HG02759 (cell line): ENCODE data around the gene KDM2B.
A peak's percentile ranks its signal among the peaks of the same experiment; 100 is the strongest.

Source experiments
- ATAC-seq: cut with Tn5 transposase; IDR thresholded peaks from one replicate; pipeline ENCODE4 v1.9.1; 2021; ENCODE audit warnings: mild to moderate bottlenecking, moderate library complexity; ENCODE audit not compliant: unreplicated experiment

The KDM2B gene

DNA sequence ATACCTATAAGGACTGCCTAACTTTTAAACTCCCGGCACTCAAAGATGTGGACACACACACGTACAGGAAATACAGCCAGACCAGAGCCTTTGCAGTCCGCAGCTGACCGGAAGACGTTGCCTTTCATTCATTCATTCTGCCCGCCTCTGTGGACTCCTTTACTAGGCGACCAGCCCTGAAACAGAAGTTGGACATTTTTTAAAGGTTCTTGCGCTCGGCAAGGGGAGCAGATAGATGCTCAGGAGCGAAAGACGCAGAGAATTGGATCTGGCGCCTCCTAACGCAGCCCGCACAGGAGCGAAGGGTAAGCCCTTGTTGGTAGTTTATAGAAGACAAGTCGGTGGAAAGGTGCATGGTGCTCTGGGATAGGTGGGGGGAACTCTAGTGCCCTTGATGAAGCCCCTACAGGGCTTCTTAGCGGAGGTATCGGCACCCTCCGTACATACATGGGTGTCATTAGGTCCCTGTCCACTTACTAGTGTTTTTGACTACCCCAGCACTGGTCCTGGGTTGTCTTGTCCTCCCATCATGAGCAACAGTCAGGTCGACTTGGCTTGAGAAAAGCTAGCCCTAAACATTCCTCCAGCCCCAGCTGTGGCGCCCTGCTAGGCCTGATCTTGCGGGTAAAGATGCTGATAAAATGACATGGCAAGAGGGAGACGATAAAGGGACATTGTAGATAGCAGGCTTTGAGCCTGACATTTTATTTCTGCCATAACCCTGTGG lies at the start of gene KDM2B:
Gene KDM2B (minus strand): TSS at position 65 of the 727 bp plus-strand sequence. CDS start 112 bp downstream, outside the sequence.
- no peak for ATAC-seq

DNA sequence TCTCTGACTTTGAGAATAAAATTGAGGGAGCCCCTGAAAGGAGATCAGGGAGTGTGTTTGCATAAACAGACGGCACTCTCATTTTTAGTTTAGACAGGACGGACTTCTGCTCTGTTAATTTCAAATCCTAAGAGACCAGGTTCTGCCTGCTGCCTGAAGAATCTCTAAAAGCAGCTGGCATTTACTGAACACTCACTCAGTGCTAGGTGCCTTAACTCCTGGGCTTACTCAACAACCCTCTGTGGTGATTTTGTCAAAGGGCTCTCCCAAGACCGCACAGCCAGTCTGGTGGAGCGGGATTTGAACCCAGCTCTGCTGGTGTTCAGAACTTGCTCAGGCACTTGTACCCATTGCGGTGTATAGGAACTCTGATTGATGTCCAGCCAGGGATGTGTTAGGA lies 47.7 kb upstream of the KDM2B start:
- no peak for ATAC-seq

DNA sequence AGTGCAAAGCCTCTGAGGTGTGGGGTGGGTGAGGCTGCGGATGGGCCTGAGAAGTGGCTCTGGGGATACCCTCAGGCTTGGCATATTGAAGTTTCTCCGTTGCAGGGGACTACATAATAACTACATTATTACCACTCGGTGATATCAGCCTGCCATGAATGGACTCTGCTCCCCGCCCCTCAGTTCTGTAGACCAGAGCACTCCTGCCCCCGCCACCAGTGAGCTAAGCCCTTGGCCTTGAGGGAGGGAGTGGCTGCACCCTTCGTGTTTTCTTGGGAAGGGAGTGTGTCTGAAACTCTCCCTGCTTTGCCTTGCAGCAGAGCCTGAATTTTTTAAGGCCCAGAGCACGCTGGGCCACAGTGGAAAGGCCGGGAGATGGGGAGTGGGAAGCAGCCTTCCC lies 47.2 kb upstream of the KDM2B start:
- no peak for ATAC-seq

DNA sequence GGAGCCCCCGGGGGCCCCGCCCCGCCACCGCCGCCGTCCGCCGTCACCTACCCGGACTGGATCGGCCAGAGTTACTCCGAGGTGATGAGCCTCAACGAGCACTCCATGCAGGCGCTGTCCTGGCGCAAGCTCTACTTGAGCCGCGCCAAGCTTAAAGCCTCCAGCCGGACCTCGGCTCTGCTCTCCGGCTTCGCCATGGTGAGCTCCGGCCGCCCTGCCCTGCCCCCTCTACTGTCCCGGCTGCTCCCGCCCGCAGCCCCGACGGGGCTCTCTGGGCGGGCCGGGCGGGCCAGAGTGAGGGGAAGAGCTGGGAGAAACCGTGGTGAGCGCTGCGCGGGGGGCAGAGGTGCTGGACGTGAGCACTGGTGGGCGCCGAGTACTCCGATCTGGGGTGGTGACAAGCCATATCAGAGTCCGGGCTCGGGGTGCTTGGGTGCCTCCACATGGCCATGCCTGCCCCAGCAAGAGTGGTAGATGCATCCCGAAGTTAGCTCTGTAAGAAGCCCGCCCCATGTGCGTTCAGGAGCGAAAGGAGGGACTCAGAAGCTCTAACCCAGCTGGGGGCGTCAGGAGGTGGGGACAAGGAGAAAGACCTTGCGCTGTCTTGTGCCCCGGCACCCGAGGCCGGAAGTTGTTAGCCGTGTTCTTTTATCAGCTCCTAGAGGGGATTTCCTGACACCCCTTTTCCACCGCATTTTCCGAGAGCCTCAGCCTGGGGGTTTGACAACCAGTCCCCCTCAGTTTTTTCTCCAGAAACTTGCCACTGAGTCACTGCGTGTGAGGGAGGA lies 46.2 kb upstream of the KDM2B start:
- peak; percentile 39 for ATAC-seq

DNA sequence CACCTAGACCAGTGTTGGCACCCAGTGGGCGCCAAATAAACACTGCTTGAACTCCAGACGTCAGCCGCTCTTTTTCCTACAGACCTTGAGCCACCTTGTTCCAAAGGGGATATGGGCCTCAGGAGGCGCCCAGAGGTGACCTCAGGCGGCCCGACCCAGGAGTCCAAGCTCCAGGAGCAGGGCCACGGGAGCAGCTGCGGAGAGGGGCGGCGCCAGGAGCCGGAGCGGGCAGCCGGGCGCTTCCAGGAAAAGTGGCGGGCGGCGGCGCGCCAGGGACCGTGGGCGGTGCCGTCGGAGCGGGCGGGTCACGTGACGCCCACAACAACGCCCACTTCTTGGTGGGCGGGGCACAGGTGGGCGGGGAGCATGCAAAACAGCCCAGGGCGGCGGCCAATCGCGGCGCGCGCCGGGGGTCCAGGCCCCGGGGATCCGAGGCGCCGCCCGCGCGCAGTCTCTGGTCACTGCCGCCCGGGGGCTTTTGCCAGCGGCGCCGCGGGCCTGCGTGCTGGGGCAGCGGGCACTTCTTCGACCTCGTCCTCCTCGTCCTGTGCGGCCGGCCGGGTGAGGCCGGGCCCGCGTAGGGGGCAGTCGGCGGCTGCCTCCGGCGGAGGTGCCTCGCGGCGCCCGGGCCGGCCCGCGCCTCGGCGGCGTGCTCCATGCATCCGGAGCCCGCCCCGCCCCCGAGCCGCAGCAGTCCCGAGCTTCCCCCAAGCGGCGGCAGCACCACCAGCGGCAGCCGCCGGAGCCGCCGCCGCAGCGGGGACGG lies 45.4 kb upstream of the KDM2B start, which contains the start of gene ORAI1:
Gene ORAI1 (plus strand): TSS at position 444 of the 766 bp plus-strand sequence.
- peak; percentile 78 for ATAC-seq

DNA sequence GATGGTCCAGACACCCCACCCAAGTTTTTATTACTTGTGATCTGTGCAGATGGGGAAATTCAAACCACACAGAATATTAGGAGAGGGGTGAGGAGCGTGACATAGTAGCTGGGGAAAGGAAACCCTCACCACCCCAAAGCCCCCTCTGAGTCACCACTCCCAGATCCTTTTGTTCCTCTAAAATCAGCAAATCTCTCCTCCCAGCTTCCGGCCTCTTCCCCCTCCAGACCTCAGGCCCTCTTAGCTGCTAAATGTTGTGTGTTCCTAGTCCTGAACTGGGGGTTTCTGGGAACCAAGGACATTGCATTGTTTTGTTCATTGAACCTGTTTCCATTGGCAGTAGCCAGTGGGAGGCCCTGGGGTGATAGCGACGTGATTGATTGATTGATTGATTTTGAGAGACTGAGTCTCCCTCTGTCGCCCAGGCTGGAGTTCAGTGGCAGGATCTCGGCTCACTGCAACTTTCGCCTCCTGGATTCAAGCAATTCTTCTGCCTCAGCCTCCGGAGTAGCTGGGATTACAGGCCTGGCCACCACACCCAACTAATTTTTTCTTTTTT lies 39.6 kb upstream of the KDM2B start:
- no peak for ATAC-seq

DNA sequence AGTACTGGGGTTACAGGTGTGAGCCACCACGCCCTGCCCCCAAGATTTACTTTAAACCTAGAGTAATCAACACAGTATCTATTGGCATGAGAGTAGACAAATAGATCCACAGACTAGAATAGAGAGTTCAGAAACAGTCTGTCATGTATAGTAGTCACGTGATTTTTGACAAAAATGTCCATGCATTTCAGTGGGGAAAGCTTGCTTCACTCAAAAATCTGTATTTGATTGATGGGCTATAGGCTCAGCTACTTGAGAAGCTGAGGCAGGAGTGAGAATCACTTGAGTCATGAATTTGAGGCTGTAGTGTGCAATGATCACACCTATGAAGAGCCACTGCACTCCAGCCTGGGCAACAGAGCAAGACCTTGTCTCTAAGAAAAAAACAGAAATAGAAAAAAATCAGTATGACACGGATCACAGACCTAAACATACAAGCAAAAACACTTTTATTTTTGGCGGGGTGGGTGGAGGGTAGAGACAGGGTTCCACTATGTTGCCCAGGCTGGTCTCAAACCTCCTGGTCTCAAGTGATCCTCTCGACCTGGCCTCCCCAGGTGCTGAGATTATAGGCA lies 37.9 kb upstream of the KDM2B start:
- ATAC-seq = no peak

DNA sequence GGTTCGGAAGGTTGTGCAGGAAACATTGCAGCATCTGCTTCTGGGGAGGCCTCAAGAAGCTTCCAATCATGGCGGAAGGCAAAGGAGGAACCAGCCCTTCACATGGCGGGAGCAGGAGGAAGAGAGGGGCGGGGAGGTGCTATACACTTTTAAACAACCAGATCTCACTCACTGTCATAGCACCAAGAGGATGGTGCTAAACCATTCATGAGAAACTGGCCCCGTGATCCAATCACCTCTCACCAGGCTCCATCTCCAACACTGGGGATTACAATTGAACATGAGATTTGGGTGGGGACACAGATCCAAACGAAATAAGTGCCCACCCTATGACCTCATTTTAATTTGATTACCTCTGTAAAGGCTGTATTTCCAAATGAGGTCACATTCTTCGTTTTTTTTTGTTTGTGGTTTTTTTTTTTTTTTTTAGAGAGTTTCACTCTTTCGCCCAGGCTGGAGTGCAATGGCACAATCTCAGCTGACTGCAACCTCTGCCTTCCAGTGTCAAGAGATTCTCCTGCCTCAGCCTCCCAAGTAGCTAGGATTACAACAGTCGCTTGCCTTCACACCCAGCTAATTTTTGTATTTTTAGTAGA lies 34.1 kb upstream of the KDM2B start:
- no peak for ATAC-seq

DNA sequence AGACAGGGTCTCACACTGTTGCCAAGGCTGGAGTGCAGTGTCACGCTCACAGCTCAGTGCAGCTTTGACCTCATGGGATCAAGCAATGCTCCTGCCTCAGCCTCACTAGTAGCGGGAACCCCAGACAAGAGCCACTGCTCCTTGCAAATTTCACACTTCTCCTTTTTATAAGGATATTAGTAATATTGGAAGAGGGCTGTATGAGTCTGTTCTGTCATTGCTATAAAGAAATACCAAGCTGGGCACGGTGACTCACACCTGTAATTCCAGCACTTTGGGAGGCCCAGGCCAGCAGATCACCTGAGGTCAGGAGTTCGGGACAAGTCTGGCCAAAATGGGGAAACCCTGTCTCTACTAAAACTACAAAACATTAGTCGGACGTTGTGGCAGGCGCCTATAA lies 32.6 kb upstream of the KDM2B start:
- ATAC-seq = no peak

DNA sequence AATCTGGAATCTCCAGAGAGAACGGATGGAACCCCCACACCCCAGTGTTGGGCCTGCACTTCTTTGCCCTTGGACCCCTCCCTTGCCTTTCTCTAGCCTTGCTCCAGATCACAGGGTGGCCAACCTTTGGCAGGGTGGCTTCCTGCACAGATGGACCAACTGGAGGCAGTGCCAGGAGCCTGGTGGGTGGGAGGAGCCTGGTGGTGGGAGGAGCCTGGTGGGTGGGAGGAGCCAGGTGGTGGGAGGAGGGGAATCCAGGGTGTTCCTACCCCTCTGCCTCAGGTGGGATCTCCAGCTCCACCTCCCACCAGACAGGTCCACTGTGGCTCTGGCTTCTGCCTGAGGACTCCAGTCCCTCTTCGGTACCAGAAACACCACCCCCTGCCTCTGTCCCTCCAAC lies 30.5 kb upstream of the KDM2B start:
- no peak for ATAC-seq

DNA sequence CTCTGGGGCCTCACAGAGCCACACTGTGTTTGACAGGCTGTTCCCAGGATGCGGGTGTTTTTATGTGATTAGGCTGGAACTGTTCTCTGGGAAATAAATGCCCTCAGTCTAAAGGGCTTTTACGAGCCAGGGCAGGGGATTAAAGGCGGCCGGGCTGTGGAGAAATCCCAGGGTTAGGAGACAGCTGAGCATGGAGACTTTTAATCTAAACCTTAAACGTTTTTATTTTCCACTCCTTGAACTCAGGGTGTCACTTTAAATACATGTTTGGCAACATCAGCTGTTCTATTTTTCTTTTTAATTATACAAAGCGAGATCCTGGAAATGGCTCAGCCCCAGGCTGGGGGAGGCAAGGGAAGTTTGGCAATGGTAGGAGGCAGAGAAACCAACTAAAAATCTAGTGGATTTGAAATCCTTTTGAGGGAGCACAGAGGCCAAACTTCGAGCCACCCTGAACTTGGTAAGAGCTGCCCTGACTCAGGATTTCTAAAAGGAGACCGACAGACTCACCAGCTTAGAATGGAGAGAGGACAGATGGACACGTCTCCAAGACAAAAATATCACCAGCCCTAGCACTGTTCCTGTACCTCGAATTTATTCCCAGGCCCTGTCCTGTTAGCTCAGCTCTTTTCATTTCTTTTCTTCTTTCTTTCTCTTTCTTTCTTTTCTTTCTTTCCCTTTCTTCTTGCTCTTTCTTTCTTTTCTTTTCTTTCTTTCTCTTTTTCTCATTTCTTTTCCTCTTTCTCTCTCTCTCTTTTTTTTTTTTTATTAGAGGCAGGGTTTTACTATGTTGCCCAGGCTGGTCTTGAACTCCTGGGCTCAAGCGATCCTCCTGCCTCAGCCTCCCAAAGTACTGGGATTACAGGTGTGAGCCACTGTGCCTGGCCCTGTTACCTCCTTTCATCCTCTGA lies 29.7 kb upstream of the KDM2B start:
- no peak for ATAC-seq

DNA sequence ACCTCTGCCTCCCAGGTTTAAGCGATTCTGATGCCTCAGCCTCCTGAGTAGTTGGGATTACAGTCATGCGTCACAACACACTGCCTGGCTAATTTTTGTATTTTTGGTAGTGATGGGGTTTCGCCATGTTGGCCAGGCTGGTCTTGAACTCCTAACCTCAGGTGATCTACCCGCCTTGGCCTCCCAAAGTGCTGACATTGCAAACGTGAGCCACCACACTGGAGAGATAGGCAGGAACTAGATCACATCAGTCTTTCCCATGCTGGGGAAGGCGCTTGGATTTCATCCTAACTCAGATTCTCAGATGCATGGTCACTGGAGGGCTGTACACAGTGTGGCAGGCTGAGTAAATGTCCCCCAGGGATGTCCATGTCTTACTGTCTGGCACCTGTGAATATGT lies 27.5 kb upstream of the KDM2B start:
- ATAC-seq = no peak

DNA sequence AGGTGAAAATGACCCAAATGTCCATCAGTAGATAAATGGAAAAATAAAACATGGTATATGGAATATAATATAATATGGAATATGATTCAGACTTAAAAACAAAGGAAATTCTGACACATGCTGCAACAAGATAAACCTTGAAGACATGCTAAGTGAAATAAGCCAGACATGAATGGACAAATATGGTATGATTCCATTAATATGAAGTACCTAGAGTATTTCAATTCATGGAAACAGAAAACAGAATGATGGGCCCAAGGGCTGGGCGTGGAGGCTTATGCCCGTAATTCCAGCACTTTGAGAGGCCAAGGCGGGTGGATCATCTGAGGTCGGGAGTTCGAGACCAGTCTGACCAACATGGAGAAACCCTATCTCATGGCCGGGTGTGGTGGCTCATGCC lies 22.8 kb upstream of the KDM2B start:
- no peak for ATAC-seq

DNA sequence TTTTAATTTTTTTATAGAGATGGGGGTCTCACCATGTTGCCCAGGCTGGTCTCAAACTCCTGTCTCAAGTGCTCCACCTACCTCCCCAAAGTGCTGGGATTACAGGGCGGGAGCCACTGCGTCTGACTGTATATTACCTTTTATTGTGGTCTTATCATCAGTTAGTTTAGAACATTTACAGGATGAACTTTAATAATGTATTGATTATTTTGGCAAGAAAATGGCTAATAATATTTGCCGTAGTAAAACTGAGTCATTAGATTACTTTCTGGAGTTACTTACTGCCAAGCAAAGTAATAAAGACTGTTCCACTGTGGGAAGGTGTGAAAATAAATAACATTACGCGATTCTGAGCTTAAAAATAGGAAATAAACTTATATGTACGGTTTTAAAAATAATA lies 21.9 kb upstream of the KDM2B start:
- no peak for ATAC-seq

DNA sequence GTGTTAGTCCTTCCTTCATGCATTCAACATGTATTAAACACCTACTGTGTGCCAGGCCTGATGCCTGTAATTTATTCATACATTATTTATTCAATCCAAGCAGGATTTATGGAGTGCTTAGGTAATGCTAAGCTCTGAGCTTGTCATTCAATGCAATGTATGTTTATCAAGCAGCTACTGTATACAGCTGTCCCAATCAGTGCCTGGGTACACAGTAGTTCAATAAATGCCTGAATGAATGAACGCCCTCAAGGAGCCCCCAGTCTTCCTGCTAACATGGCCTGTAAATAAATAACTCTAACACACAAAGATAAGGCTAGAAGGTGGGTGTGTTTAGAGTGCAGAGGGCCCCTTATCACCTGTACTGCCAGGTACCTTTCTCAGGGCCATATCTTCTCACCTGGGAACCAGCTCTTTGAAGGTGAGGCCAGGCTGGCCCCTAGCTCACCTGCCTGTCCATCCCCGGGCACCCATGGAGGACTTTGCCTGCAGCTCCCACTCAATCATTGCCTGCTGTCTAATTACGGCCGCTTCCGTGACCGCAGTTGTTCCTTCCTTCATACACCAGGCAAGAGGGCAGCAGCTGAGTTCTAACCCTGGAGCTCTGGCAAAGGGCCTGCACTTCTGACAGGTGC lies 20.0 kb upstream of the KDM2B start:
- no peak for ATAC-seq

DNA sequence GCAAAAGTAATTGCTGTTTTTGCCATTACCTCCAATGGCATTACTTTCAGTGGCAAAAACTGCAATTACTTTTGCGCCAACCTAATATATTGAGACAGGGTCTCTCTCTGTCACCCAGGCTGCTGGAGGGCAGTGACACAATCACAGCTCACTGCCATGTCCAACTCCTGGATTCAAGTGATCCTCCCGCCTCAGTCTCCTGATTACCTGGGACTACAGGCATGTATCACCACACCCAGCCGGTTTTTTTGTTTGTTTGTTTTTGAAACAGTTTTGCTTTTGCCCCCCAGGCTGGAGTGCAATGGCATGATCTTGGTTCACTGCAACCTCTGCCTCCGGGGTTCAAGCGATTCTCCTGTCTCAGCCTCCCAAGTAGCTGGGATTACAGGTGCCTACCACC lies 15.7 kb upstream of the KDM2B start:
- ATAC-seq = no peak

DNA sequence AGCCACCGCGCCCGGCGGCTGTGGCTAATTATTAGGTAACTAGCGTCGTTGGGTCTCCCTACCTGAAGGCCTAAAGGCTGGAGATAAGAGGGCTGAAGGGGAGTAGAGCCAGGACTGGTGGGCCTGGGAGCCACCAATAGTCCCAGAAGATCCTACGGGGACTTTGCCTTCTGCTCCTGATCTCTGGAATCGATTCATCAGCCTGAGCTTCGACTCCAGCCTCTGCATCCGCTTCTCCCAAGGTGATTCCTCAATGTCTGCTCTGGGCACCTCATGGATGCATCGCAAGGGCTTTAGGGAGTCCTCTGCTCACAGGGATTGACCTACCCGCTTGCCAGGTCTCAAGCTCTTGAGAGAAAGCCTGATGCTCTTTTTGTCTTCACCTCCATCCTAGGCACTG lies 14.7 kb upstream of the KDM2B start:
- no peak for ATAC-seq

DNA sequence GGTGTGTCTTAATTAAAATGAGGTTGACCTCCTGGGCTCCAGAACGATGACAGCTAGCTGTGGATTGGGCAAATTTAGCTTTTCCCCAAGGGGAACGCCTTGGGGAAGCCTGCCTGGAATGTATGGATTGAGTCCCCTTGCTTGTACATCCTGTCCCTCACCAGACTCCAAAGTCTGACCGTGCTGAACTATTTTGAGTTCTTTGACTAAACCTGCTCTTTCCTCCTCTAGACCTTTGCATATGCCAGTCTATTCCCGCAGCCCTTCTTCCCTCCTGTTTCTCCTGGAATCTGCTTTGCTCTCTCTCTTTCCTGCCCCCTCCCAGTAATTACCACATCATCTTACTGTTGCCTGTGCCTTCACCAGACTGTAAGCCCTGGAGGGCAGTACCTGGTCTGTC lies 11.5 kb upstream of the KDM2B start:
- ATAC-seq = no peak
